SU-DHL-6 (cell line): ENCODE measurements around the gene RASL11B.

Experiments
- H2AFZ ChIP-seq: fragments of 200-600 bp; sonication (generic); 2 replicates; pipeline ENCODE4 v1.6.1; 2014; ENCODE audit warnings: low read depth, mild to moderate bottlenecking, moderate library complexity, mixed read lengths, antibody characterized with exemption, low read length; ENCODE audit not compliant: severe bottlenecking
- H3F3A ChIP-seq: fragments of 200-600 bp; shearing (Covaris generic); 2 replicates; pipeline ENCODE4 v1.6.0; 2016; ENCODE audit warnings: antibody characterized with exemption, mild to moderate bottlenecking; ENCODE audit not compliant: insufficient read depth
- H3K27ac ChIP-seq: fragments of 200-600 bp; sonication (generic); 2 replicates; pipeline ENCODE4 v1.5.1; 2016; ENCODE audit warnings: low read depth, mild to moderate bottlenecking, low read length, moderate library complexity, mixed read lengths
- H3K27me3 ChIP-seq: fragments of 200-600 bp; sonication (generic), shearing (Covaris generic); 2 replicates; pipeline ENCODE4 v1.6.0; 2014; ENCODE audit warnings: mild to moderate bottlenecking, low read length
- H3K36me3 ChIP-seq: fragments of 200-600 bp; sonication (generic); 2 replicates; pipeline ENCODE4 v1.6.1; 2014; ENCODE audit warnings: mild to moderate bottlenecking, low read length, mixed read lengths
- H3K4me2 ChIP-seq: fragments of 300-600, 200-600 bp; shearing (Covaris generic), sonication (generic); 2 replicates; pipeline ENCODE4 v1.6.0; 2014; ENCODE audit warnings: low read length, low read depth, mild to moderate bottlenecking; ENCODE audit not compliant: poor library complexity, severe bottlenecking
- H3K4me3 ChIP-seq: fragments of 200-600 bp; sonication (generic); 2 replicates; pipeline ENCODE4 v1.5.1; 2014; ENCODE audit warnings: antibody characterized with exemption, low read length, mild to moderate bottlenecking, mixed read lengths; ENCODE audit not compliant: insufficient read depth, poor library complexity, severe bottlenecking
- H3K79me2 ChIP-seq: fragments of 200-600 bp; sonication (generic); 2 replicates; pipeline ENCODE4 v1.6.1; 2014; ENCODE audit warnings: mild to moderate bottlenecking, low read length, moderate library complexity; ENCODE audit not compliant: insufficient read depth
- H3K9ac ChIP-seq: fragments of 200-600 bp; sonication (generic); 2 replicates; pipeline ENCODE4 v1.7.0; 2014; ENCODE audit warnings: mild to moderate bottlenecking, low read length
- H3K9me2 ChIP-seq: fragments of 200-600 bp; sonication (generic); replicated peaks from 2 replicates; pipeline ENCODE4 v1.6.1; 2014; ENCODE audit warnings: low read length; ENCODE audit not compliant: insufficient read depth
- H3K9me3 ChIP-seq: fragments of 200-600 bp; sonication (generic); 2 replicates; pipeline ENCODE4 v1.6.1; 2014; ENCODE audit warnings: low read length, mixed read lengths; ENCODE audit not compliant: insufficient read depth
- H4K20me1 ChIP-seq: fragments of 200-600 bp; sonication (generic); 2 replicates; pipeline ENCODE4 v1.6.1; 2014; ENCODE audit warnings: low read depth, mild to moderate bottlenecking, antibody characterized with exemption, low read length, moderate library complexity, mixed read lengths
- CTCF ChIP-seq: fragments of 200-600 bp; sonication (generic); IDR thresholded peaks from one replicate; pipeline ENCODE4 v1.5.1; 2017; ENCODE audit warnings: antibody characterized with exemption, mild to moderate bottlenecking, low read length, moderate library complexity; ENCODE audit not compliant: insufficient read depth, poor library complexity, severe bottlenecking
- EZH2phosphoT487 ChIP-seq: fragments of 200-600 bp; sonication (generic), shearing (Covaris generic); conservative IDR thresholded peaks from 2 replicates; pipeline ENCODE4 v1.6.1; 2018; ENCODE audit warnings: mild to moderate bottlenecking, antibody characterized with exemption, low read length, moderate library complexity, mixed read lengths

The RASL11B gene

GRCh38 chr4:52883707-52884669, 21.9 kb downstream of the RASL11B start:
- Histone ChIP-seq H3K9me3 (no peaks in the 10 kb centered on the region), H3K9me2 (no peaks in the 10 kb centered on the region), H4K20me1 (no peaks in the 10 kb centered on the region), H3K9ac (no peak overlapping the region), H3K4me2 (no peak overlapping the region), H2AFZ (no peak overlapping the region), H3K79me2 (no peaks in the 10 kb centered on the region), H3K36me3 (no peaks in the 10 kb centered on the region), H3K4me3 (no peak overlapping the region), H3F3A (no peaks in the 10 kb centered on the region), H3K27ac (no peak overlapping the region), H3K27me3 (no peaks in the 10 kb centered on the region)
- TF ChIP-seq CTCF (no peak), EZH2phosphoT487 (no peak)

GRCh38 chr4:52884994-52885393, 22.9 kb downstream of the RASL11B start:
- TF ChIP-seq EZH2phosphoT487: no peak
- no peak overlapping the region for H3K4me2 ChIP-seq
- no peaks in the 10 kb centered on the region for H3K9me2 ChIP-seq
- no peaks in the 10 kb centered on the region for H3F3A ChIP-seq
- no peaks in the 10 kb centered on the region for H3K79me2 ChIP-seq
- no peak overlapping the region for H2AFZ ChIP-seq
- H3K4me3 ChIP-seq: no peak overlapping the region
- H3K36me3 ChIP-seq: no peaks in the 10 kb centered on the region
- H3K27me3 ChIP-seq: no peaks in the 10 kb centered on the region
- H3K9ac ChIP-seq: no peak overlapping the region
- H4K20me1 ChIP-seq: no peaks in the 10 kb centered on the region
- H3K9me3 ChIP-seq: no peaks in the 10 kb centered on the region
- H3K27ac ChIP-seq: no peak overlapping the region

- Histone ChIP-seq H2AFZ (no peak overlapping the region), H3K27me3 (no peaks in the 10 kb centered on the region), H3K9ac (no peak overlapping the region), H3K27ac (no peak overlapping the region), H3F3A (no peaks in the 10 kb centered on the region), H3K36me3 (no peaks in the 10 kb centered on the region), H3K9me3 (no peaks in the 10 kb centered on the region), H3K4me3 (no peak overlapping the region), H3K9me2 (no peaks in the 10 kb centered on the region), H3K4me2 (no peak overlapping the region), H4K20me1 (no peaks in the 10 kb centered on the region), H3K79me2 (no peaks in the 10 kb centered on the region)
- no peak for TF ChIP-seq CTCF
- no peak for TF ChIP-seq EZH2phosphoT487
These were observed 27.2 kb downstream of the RASL11B start for GRCh38 chr4:52889354-52889753.

- H3K27ac ChIP-seq: no peak overlapping the region
- no peak overlapping the region for H3K4me3 ChIP-seq
- no peaks in the 10 kb centered on the region for H3F3A ChIP-seq
- no peaks in the 10 kb centered on the region for H3K79me2 ChIP-seq
- no peaks in the 10 kb centered on the region for H3K27me3 ChIP-seq
- TF ChIP-seq EZH2phosphoT487 (no peak), CTCF (no peak)
- H3K9me2 ChIP-seq: no peaks in the 10 kb centered on the region
- no peak overlapping the region for H3K4me2 ChIP-seq
- H4K20me1 ChIP-seq: no peaks in the 10 kb centered on the region
- H2AFZ ChIP-seq: no peak overlapping the region
- no peak overlapping the region for H3K9ac ChIP-seq
- H3K9me3 ChIP-seq: no peaks in the 10 kb centered on the region
- no peaks in the 10 kb centered on the region for H3K36me3 ChIP-seq
These were observed 27.8 kb downstream of the RASL11B start for GRCh38 chr4:52889778-52890520.
